Astrocyte (in vitro differentiated cells and primary cell): ENCODE data around the gene EIF4G3.

Experiments
- EZH2 ChIP-seq: IDR thresholded peaks from 2 replicates; pipeline ENCODE4 v1.6.1; 2012; ENCODE audit warnings: mild to moderate bottlenecking, low read length, inconsistent platforms; ENCODE audit not compliant: insufficient read depth
- TF ChIP-seq, protein P1 (sequence below): IDR thresholded peaks from 2 replicates; pipeline ENCODE4 v1.5.1; 2011; ENCODE audit warnings: low read depth, mild to moderate bottlenecking, inconsistent platforms, low read length, moderate library complexity; ENCODE audit not compliant: insufficient read depth

DNA sequence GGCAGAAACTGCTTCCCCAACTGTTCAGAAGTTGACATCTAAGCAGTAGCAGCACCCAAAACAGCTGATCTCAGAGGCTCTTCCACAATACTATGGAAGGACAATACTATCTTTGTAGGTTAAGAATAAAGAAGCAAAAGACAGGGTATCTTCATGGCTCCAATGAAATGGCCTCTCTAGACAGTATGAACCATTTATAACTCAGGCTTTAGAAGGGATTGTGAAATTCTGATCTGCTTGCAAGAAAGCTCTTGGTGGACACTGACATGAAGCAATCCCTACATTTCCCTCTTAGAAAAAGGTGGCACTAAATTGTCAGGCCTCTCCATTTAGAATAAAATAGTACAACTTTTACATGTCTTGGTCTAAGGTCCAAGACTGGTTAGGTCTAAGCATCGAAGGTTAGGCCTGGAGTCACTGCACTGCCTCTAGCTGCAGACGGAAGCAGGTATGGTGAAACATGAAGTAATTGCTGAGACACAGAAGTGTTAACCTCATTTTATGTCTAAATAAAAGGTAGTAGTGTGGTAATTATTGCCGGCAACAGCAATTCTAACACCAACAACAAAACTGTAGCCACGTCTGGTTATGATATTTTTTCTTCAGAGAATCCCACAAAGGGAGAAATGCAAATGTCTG, 339.0 kb downstream of the EIF4G3 start:
- TF ChIP-seq, protein P1, sequence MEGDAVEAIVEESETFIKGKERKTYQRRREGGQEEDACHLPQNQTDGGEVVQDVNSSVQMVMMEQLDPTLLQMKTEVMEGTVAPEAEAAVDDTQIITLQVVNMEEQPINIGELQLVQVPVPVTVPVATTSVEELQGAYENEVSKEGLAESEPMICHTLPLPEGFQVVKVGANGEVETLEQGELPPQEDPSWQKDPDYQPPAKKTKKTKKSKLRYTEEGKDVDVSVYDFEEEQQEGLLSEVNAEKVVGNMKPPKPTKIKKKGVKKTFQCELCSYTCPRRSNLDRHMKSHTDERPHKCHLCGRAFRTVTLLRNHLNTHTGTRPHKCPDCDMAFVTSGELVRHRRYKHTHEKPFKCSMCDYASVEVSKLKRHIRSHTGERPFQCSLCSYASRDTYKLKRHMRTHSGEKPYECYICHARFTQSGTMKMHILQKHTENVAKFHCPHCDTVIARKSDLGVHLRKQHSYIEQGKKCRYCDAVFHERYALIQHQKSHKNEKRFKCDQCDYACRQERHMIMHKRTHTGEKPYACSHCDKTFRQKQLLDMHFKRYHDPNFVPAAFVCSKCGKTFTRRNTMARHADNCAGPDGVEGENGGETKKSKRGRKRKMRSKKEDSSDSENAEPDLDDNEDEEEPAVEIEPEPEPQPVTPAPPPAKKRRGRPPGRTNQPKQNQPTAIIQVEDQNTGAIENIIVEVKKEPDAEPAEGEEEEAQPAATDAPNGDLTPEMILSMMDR = no peak
- TF ChIP-seq EZH2 = no peak
